Natural killer cell (primary cell): ENCODE measurements around the gene CWC27. TPM values are rescaled to one million over a fixed set of nuclear protein-coding genes. Genes with fewer than 3 reads are reported as not detected.

ENCODE experiments used
- ATAC-seq, 3 donors: fragments of 150-1000 bp in 2 of 3; fragments of 200-7000 bp in 1 of 3; cut with Tn5 transposase; 1 replicate in 1 of 3; 2 replicates in 2 of 3; pipeline ENCODE4 v1.10.0; 2021; ENCODE audit warnings: mild to moderate bottlenecking in 2 of 3, moderate library complexity in 2 of 3
- DNase-seq, 2 donors: peaks; one replicate each; pipeline versions ENCODE4 v3.0.0 to v3.0.0-alpha.2; 2013 to 2021; ENCODE audit warnings: mixed read lengths in 1 of 2
- H3K27ac ChIP-seq: one replicate; pipeline ENCODE4 v1.5.1; 2013; ENCODE audit warnings: mild to moderate bottlenecking, low read length
- H3K27me3 ChIP-seq: one replicate; pipeline ENCODE4 v1.6.1; 2013; ENCODE audit warnings: low read length; ENCODE audit not compliant: control insufficient read depth, insufficient read depth
- H3K36me3 ChIP-seq: one replicate; pipeline ENCODE4 v1.6.1; 2013; ENCODE audit warnings: low read length; ENCODE audit not compliant: control insufficient read depth, insufficient read depth
- H3K4me1 ChIP-seq: one replicate; pipeline ENCODE4 v1.6.1; 2013; ENCODE audit warnings: low read length; ENCODE audit not compliant: control insufficient read depth, insufficient read depth
- H3K4me3 ChIP-seq: one replicate; pipeline ENCODE4 v1.5.1; 2013; ENCODE audit warnings: low read length
- H3K9me3 ChIP-seq: one replicate; pipeline ENCODE4 v1.6.1; 2013; ENCODE audit warnings: low read length; ENCODE audit not compliant: control insufficient read depth, insufficient read depth
- H3K27ac Mint-ChIP-seq, 2 donors: one replicate each; pipeline ENCODE4 v1.8.0; 2022; ENCODE audit warnings: mild to moderate bottlenecking in 2 of 2, mixed read lengths in 2 of 2, moderate library complexity in 1 of 2
- H3K27me3 Mint-ChIP-seq, 2 donors: one replicate each; pipeline ENCODE4 v1.8.0; 2022; ENCODE audit warnings: low read depth in 2 of 2, mixed read lengths in 2 of 2
- H3K36me3 Mint-ChIP-seq: one replicate; pipeline ENCODE4 v1.8.0; 2022; ENCODE audit warnings: mixed read lengths
- H3K4me1 Mint-ChIP-seq, 2 donors: one replicate each; pipeline ENCODE4 v1.8.0; 2022; ENCODE audit warnings: mixed read lengths in 2 of 2
- H3K4me3 Mint-ChIP-seq: one replicate; pipeline ENCODE4 v1.8.0; 2022; ENCODE audit warnings: mild to moderate bottlenecking, moderate library complexity, mixed read lengths
- H3K9me3 Mint-ChIP-seq, 2 donors: one replicate each; pipeline ENCODE4 v1.8.0; 2022; ENCODE audit warnings: mixed read lengths in 2 of 2
- WGBS: methylation state at CpG from one replicate; pipeline ENCODE4 v1.1.7; 2013; ENCODE audit warnings: missing lambda C conversion rate; ENCODE audit not compliant: insufficient coverage; 5-methylcytosine and 5-hydroxymethylcytosine counted together
- intact Hi-C: fragments of 100-400 bp; cut with micrococcal nuclease; formaldehyde crosslinking; loops from one replicate; pipeline ENCODE4 v1.14.2; 2022
- total RNA-seq, 4 donors: library from RNA; stranded (reverse); fragments of 120-200 nt in 1 of 4; gene quantifications; one replicate each; pipeline versions ENCODE4 v1.2.3 to v1.2.4, GENCODE V29; 2013 to 2022
- TF ChIP-seq, protein P1 (sequence below): fragments of 200-600 bp; IDR thresholded peaks from one replicate; pipeline ENCODE4 v1.8.0; 2022; ENCODE audit warnings: antibody characterized with exemption

CWC27 gene
- total RNA-seq, 3 donors from 2014 or later (not counting 1 experiment from before 2014, with no cell fraction given), result 21.6 to 26.3 (median 25.7) TPM

- intact Hi-C loops, result no loop called here
- H3K4me1 ChIP-seq, result no peaks in the 10 kb centered on the region
- ATAC-seq (no peak), DNase-seq (no peak)
- H3K4me3 Mint-ChIP-seq, result no peak overlapping the region
- no peak overlapping the region for H3K27ac Mint-ChIP-seq
- no peaks in the 10 kb centered on the region for H3K27me3 ChIP-seq
- H3K9me3 Mint-ChIP-seq, result no peaks in the 10 kb centered on the region
- H3K4me1 Mint-ChIP-seq, result peaks cover 0 to 3% of the 10 kb centered on the region in 2 donors
- TF ChIP-seq, protein P1, sequence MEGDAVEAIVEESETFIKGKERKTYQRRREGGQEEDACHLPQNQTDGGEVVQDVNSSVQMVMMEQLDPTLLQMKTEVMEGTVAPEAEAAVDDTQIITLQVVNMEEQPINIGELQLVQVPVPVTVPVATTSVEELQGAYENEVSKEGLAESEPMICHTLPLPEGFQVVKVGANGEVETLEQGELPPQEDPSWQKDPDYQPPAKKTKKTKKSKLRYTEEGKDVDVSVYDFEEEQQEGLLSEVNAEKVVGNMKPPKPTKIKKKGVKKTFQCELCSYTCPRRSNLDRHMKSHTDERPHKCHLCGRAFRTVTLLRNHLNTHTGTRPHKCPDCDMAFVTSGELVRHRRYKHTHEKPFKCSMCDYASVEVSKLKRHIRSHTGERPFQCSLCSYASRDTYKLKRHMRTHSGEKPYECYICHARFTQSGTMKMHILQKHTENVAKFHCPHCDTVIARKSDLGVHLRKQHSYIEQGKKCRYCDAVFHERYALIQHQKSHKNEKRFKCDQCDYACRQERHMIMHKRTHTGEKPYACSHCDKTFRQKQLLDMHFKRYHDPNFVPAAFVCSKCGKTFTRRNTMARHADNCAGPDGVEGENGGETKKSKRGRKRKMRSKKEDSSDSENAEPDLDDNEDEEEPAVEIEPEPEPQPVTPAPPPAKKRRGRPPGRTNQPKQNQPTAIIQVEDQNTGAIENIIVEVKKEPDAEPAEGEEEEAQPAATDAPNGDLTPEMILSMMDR, result no peak
- no peak overlapping the region for H3K4me3 ChIP-seq
- H3K9me3 ChIP-seq, result no peaks in the 10 kb centered on the region
- H3K36me3 ChIP-seq, result peaks cover 14% of the 10 kb centered on the region
- H3K27me3 Mint-ChIP-seq, result no peaks in the 10 kb centered on the region
- peaks cover 21% of the 10 kb centered on the region for H3K36me3 Mint-ChIP-seq
- H3K27ac ChIP-seq, result no peak overlapping the region
- 91% methylated on average over 3 of the region's 3 CpGs for WGBS
Measured at GRCh38 chr5:64789457-64789856, 20.7 kb downstream of the CWC27 start.

DNA sequence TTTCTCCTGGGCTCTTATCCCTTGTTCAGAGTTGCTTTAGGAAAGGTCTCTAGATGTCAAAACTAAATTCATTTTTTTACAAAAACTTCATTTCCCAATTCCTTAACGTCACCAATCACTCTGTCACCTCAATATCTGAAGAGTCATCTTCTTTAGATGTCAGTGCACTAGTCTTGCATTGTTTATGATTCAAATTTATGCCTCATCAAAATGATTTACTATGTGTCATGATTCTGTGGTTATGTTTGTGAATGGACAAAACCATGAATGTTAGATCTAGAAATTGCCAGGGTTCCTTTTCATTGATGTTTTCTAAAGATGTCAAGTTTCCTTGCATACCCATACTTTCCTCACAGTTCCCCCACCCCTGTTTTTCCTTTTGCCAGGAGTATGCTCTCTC is 21.5 kb downstream of the CWC27 start:
- no peaks in the 10 kb centered on the region for H3K27me3 Mint-ChIP-seq
- H3K4me3 Mint-ChIP-seq, result no peak overlapping the region
- Histone ChIP-seq H3K27me3 (no peaks in the 10 kb centered on the region), H3K36me3 (peaks cover 14% of the 10 kb centered on the region), H3K27ac (no peak overlapping the region), H3K4me3 (no peak overlapping the region), H3K9me3 (no peaks in the 10 kb centered on the region), H3K4me1 (no peaks in the 10 kb centered on the region)
- WGBS, result 100% methylated on average over 1 of the region's 1 CpG
- H3K27ac Mint-ChIP-seq, result no peak overlapping the region
- peaks cover 21% of the 10 kb centered on the region for H3K36me3 Mint-ChIP-seq
- ATAC-seq (no peak), DNase-seq (no peak)
- no peaks in the 10 kb centered on the region for H3K9me3 Mint-ChIP-seq
- TF ChIP-seq, protein P1, result no peak
- no peaks in the 10 kb centered on the region for H3K4me1 Mint-ChIP-seq
- intact Hi-C loops, result no loop called here

DNA sequence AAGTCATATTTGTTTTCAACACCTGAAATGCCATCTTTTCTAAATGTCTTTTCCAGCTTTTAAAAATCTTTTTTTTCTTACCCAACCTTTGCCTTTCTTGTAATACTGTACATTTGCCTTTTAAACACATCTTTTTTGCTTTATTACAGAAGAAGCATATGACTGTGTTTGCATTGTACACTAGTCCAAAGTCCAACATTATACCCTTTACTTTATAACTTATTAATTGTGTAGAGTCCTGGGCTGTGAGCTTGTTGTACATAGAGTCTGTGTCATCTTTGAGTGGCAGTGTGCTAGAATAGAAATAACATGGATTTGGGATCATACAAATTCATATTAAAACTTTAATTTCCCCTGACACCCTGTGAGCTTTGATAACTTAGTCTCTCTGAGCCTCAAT is 23.7 kb downstream of the CWC27 start:
- no peak overlapping the region for H3K27ac Mint-ChIP-seq
- H3K27me3 Mint-ChIP-seq, result no peaks in the 10 kb centered on the region
- no peaks in the 10 kb centered on the region for H3K9me3 Mint-ChIP-seq
- Histone ChIP-seq H3K4me3 (no peak overlapping the region), H3K27ac (no peak overlapping the region), H3K4me1 (no peaks in the 10 kb centered on the region), H3K36me3 (peaks cover 11% of the 10 kb centered on the region), H3K27me3 (no peaks in the 10 kb centered on the region), H3K9me3 (no peaks in the 10 kb centered on the region)
- ATAC-seq (no peak), DNase-seq (no peak)
- intact Hi-C loops, result no loop called here
- H3K36me3 Mint-ChIP-seq, result peaks cover 13% of the 10 kb centered on the region
- H3K4me3 Mint-ChIP-seq, result no peak overlapping the region
- H3K4me1 Mint-ChIP-seq, result no peaks in the 10 kb centered on the region
- TF ChIP-seq, protein P1, result no peak

DNA sequence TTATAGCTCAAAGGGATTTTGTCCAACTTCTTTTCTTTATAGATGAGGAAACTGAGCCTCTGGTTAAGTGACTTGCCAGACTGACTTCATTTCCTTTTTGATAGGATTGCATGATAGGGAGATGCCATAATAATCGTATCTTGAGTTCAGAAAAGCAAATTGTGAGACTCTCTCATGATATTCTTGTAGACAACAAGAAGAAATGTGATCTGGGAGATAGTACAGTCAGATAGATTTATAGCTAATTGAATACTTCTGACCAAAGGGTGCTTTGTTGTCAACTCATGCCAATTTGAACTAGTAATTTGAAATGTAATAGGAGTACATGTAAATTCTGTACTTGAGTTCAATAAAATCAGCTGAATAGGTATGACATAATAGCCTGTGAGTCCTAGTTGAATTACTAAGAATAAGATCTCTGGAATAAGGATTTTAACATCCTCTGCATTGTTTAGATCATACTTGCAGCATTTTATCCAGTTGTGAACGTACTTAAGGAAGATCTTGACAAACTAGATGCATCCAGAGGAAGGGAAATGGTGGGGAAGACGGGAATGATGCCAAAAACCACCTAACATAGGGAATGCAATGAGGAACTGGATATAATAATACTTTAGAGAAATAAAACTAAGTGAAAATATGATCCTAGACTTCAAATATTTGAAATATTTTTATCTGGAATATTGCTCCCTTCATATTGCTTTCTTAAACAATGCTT is 25.5 kb downstream of the CWC27 start:
- Mint-ChIP-seq H3K4me3 (no peak overlapping the region), H3K4me1 (no peaks in the 10 kb centered on the region), H3K9me3 (no peaks in the 10 kb centered on the region), H3K27me3 (no peaks in the 10 kb centered on the region), H3K27ac (no peak overlapping the region), H3K36me3 (peaks cover 13% of the 10 kb centered on the region)
- H3K4me3 ChIP-seq, result no peak overlapping the region
- DNase-seq (no peak), ATAC-seq (no peak)
- intact Hi-C loops, result no loop called here
- 90% methylated on average over 2 of the region's 3 CpGs for WGBS
- TF ChIP-seq, protein P1, result no peak
- H3K27ac ChIP-seq, result no peak overlapping the region
- no peaks in the 10 kb centered on the region for H3K27me3 ChIP-seq
- H3K36me3 ChIP-seq, result peaks cover 12% of the 10 kb centered on the region
- no peaks in the 10 kb centered on the region for H3K9me3 ChIP-seq
- H3K4me1 ChIP-seq, result no peaks in the 10 kb centered on the region
